Amniotic stem cell (primary cell): ENCODE results near the gene GRIA4.
"Not testable (repeated sequence)": the region's sequence is repeated elsewhere in the genome, so short reads cannot be mapped to it uniquely, and the experiment has no call there.

Experiments used
- DNase-seq: peaks from one replicate; lab custom pipeline; 2025; lab: John Stamatoyannopoulos, UW

The GRIA4 gene

GRCh38 chr11:105719073-105719822 lies 109.4 kb downstream of the GRIA4 start:
- peak; percentile 55 for DNase-seq

DNA sequence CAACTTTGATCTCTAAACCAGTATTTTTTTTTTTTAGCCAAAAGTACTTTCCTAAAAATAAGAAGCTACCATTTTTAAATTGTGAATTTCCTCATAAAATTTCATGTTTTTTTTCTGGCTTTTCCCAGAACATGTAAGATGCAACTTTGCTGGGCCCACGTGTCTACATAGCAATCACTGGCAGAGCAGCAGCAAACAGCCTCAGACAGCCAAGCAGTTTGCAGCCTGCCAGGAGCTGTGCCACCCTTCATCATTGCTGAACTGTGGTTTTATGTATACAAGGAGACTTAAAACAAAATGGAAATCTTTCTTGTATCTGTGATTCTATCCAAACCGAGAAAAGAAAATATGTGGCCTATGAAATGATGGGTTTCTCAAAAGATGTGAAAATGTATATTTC lies 110.2 kb downstream of the GRIA4 start:
- no peak for DNase-seq

GRCh38 chr11:105723269-105723668 lies 113.4 kb downstream of the GRIA4 start:
- no peak for DNase-seq

DNA sequence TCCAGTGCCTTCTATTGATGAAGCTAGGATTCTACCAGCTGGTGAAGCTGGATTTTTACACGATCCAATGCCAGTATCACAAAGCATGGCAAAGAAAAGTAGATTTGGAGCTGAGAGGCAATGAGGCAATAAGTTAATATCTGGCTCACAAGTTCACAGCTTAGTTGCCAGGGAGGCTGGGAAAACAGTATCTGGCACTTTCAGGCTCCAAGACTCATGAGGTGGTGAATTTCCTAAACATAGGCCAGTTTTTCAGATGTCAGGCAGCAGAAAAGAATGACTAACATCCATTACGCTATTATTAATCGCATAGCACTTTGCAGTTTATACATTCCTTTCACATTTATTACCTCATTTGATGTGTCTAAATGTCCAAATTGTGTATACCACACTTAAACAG lies 122.7 kb downstream of the GRIA4 start:
- DNase-seq: no peak

DNA sequence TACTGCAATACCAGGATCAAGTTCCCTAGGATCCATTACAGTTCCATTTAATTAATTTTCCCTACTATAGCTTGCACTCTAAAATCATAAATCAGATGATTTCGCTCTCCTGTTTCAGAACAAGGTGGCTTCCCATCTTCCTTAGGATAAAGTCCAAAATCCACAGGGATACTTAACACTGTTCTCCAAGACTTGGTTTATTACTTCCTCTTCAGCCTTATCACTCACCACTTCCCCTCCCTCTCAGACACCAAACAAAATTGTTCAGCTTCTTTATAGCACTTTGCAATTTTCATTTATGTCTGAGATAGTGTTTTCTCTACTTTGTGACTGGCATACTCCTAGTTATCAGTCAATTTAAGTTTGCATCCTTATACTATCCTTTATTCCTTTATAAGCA lies 124.6 kb downstream of the GRIA4 start:
- no peak for DNase-seq

GRCh38 chr11:105738251-105738650 lies 128.4 kb downstream of the GRIA4 start:
- no peak for DNase-seq

GRCh38 chr11:105738986-105739795 lies 129.3 kb downstream of the GRIA4 start:
- DNase-seq: no peak

DNA sequence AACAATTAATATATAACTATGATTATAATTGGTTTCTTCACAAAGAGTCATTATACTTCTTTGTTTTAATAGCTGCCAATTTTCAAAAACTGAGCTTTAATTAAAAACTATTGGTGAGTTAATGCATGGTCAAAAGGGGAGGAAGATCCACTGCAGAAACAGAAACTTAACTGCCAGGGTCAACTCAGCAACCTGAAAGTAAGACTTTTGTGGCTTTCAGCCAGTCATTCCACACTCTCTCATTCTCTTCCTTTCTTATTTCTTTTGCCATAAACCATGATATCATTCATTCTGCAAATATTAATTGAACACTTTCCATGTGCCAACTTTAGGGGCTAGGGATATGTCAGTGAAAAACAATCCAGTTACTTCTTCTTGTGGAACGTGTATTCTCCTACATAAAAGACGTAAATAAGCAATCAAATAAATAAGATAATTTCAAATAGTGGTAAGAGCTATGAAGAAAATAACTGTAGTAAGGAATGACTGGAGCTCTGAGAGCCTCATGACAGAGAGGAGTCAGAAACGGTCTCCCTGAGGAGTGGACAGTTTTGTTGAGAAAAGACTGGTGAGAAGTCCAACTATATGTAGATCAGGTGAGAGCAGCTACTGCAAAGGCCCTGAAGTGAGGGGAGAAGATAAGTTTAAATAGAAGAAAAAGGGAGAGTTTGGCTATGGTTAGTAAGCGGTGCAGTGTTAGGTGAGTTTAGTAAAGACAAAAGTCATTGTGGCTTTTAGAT lies 130.5 kb downstream of the GRIA4 start:
- no peak for DNase-seq

DNA sequence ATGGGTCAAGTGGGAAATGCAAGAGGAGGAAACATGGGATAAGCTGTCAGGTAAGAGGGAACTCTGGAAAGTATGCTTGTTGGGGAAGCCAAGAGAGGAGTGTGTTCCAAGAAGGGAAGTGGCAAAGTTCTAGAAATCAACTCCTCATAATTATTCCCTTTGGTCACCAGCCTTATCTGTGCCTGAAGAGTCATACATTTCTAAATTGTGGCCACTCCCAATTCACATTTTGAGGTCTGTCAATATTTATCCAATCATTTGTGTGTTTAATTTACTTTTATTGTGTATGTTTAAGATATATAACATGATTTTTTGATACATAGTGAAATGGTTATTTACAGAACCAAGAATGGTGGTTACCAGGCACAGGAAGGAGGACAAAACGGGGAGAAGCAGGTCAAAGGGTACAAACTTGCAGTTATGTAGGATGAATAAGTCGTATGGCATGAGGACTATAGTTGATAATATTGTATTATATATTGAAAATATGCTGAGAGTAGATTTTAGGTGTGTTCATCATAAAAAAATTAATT lies 131.7 kb downstream of the GRIA4 start:
- DNase-seq: no peak

DNA sequence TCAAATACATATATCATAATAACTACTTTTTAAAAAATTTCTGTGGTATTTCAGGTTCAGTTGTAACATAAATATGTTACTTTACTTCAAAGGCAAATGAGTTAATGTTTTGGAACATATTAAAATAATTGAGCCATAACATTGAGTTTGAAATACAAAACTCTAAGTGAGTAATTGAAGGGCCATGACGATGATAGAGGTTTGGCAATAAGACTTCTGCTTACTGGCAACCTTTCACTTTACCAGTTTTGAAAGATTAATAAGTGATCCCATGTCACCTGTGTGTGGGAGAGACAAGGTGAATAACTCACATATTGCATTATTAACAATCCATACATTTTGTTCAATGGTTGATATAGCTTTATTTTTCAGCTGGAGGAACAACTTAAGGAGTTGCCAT lies 144.4 kb downstream of the GRIA4 start:
- no peak for DNase-seq

DNA sequence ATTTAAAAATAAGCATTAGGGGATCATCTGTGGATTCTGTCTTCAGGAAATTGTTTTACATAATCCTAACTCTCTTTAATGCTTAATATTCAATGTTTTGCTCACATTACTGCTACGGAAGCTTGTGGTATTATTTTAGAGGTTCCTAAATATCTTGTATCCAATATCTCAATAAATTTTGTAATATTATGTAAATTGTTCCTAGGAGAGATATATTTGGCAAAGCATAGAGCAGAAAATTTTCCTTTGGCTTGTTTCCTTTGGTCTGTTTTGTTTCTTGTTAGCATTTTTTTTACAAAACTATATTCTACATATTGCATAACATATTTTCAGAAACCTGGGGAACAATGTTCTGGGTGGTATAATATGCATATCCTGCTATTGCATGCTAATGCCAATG lies 144.8 kb downstream of the GRIA4 start:
- DNase-seq: no peak

GRCh38 chr11:105757107-105757506 lies 147.2 kb downstream of the GRIA4 start:
- DNase-seq: no peak

DNA sequence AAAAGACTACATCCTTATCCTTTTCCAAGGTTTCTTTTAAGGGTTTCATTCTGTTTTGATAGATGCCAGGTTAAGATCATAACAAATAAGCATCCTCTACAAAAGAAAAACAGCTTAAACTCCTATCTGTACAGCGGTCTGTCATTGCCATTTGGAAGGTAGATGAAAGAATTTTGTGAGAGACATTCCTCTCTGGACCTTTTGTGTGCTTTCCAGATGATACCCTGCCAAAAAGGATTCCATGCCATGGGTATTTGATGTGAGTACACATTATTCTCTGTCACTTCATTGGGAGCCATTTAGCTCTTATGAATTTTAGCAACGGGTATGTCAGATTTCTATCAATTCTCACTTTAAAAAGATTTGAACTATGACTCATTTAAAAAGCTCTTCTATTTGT lies 153.7 kb downstream of the GRIA4 start:
- no peak for DNase-seq

DNA sequence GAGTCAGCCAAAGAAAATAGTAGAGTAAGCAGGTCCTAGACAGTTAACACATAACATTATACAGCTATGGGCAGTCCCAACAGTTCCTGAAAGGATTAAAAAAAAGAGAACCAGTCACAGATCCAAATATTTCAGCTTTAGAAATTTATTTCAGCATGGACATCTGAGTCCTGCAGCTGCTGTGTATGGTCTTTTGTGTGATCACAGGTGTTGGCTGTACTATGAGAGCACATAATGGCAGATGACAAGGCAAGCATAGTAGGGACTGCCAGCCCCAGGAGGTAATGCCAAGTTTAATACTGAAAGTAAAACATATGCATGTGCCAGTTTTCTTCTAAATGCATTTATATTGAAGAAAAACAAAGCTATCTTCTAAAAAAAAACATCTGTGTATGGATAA lies 158.1 kb downstream of the GRIA4 start:
- no peak for DNase-seq

DNA sequence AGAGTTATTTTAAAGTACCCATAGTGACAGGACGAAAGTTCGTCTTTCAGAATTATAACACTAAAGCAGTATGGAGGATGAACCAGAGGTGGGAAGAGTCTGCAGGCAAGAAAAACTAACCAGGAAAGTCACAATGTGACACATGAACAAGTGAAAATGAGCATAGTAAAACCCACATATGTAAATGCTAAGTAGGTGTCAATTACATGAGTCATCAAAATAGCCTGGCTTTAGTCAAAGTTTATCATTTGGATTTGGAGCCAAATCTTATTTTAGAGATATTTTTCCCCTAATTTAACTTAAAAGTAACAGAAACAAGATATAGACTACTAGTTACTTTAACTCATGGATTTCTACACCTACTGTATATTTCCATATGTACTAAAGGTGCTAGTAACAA lies 159.8 kb downstream of the GRIA4 start:
- no peak for DNase-seq

- DNase-seq: not testable (repeated sequence)
Measured at GRCh38 chr11:105773452-105773851, 163.6 kb downstream of the GRIA4 start.

DNA sequence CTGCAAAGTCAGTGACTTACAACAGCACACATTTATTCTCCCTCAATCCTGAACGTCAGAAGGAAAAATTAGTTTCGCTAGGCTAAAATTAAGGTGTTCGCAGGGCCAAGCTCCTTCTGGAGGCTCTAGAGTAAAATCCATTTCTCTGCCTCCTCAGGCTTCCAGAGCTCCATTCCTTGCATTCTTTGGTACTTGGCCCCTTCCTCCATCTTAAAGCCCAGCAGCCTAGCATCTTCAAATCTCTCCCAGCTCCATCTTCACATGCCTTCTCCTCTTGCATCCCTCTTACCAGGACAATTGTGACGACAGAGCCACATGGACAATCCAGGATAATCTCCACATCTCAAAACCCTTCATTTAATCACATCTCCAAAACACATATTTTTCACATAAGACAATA lies 165.0 kb downstream of the GRIA4 start:
- DNase-seq: no peak

- no peak for DNase-seq
Measured at GRCh38 chr11:105780781-105781525, 171.1 kb downstream of the GRIA4 start.

- DNase-seq: no peak
Measured at GRCh38 chr11:105781807-105782206, 171.9 kb downstream of the GRIA4 start.

GRCh38 chr11:105783216-105783615 lies 173.3 kb downstream of the GRIA4 start:
- DNase-seq: no peak

DNA sequence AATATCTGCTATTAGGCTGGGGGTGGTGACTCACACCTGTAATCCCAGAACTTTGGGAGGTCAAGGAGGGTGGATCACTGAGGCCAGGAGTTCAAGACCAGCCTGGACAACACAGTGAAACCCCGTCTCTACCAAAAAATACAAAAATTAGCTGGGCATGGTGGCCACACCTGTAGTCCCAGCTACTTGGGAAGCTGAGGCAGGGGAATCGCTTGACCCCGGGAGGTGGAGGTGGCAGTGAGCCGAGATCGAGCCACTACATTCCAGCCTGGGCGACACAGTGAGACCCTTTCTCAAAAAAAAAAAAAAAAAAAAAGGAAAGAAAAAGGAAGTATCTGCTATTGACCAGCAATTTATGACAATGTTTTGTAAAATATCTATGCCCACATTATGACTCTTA lies 176.0 kb downstream of the GRIA4 start:
- not testable (repeated sequence) for DNase-seq

- no peak for DNase-seq
Measured at GRCh38 chr11:105786741-105787140, 176.9 kb downstream of the GRIA4 start.
